Fibroblast of lung (primary cell): Measurements from ENCODE around the gene TRIM37.

Experiments used
- EZH2 ChIP-seq: IDR thresholded peaks from 2 replicates; pipeline ENCODE4 v1.5.1; 2012; ENCODE audit warnings: low read length, control low read depth, mild to moderate bottlenecking; ENCODE audit errors: missing control alignments
- TF ChIP-seq, protein P1 (sequence below), 2 donors: IDR thresholded peaks in 1 of 2; conservative IDR thresholded peaks in 1 of 2; 1 replicate in 1 of 2; 2 replicates in 1 of 2; pipeline ENCODE4 v1.5.1; 2011 to 2012; ENCODE audit warnings: low read length in 2 of 2, control low read depth in 1 of 2, inconsistent platforms in 1 of 2, low read depth in 1 of 2, mild to moderate bottlenecking in 1 of 2

DNA sequence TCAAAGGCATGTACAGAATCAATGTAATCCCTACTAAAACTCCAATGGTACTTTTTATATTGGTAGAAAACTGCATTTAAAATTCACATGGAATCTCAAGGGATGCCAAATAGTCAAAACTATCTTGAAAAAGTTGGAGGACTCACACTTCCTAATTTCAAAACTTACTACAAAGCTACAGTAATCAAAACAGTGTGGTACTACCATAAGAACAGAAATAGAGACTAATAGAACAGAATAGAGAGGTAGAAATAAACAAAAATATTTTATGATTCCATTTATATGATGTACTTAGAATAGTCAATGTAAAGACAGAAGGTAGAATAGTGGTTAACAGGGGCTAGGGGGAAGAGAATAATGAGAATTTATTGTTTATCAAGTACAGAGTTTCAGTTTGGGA, 8.8 kb downstream of the TRIM37 start:
- TF ChIP-seq, protein P1, sequence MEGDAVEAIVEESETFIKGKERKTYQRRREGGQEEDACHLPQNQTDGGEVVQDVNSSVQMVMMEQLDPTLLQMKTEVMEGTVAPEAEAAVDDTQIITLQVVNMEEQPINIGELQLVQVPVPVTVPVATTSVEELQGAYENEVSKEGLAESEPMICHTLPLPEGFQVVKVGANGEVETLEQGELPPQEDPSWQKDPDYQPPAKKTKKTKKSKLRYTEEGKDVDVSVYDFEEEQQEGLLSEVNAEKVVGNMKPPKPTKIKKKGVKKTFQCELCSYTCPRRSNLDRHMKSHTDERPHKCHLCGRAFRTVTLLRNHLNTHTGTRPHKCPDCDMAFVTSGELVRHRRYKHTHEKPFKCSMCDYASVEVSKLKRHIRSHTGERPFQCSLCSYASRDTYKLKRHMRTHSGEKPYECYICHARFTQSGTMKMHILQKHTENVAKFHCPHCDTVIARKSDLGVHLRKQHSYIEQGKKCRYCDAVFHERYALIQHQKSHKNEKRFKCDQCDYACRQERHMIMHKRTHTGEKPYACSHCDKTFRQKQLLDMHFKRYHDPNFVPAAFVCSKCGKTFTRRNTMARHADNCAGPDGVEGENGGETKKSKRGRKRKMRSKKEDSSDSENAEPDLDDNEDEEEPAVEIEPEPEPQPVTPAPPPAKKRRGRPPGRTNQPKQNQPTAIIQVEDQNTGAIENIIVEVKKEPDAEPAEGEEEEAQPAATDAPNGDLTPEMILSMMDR (conservative IDR thresholded peaks at IDR 0.05 in 1 of 2, IDR thresholded peaks at IDR 0.05 in 1 of 2; ENCODE audit: low read depth in 1 of 2, low read length in 2 of 2), result no peak
- TF ChIP-seq EZH2, result no peak
